ENCODE results near the gene APP.

APP gene

DNA sequence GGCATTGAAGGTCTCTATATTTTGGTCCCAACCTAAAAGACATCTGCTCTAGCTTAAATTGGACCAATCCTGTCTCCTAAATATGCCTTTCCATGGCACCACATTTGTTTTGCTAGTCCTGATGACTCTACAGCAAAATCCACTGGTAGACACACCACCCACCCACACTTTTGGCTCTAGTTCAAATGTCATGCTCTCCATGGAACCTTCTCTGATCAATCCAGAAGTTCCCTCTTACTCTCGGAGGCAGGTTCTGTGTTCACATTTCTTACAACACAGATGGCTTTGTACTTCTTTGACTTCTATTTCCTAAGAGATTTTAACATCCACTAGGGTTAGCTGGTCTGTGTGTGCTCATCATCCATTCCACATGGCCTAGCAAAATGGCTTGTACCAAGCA is 151.3 kb downstream of the APP start:
- TF ChIP-seq EP300 (IDR thresholded peaks at IDR 0.05; ENCODE audit: borderline replicate concordance) (no peak), TEAD4 (IDR thresholded peaks at IDR 0.05) (no peak), CREB1 (IDR thresholded peaks at IDR 0.05; ENCODE audit: low read depth) (no peak), NFIC (IDR thresholded peaks at IDR 0.05) (no peak), EGR1 (IDR thresholded peaks at IDR 0.05) (no peak), ZBTB7A (IDR thresholded peaks at IDR 0.05; ENCODE audit: low read depth) (no peak), YY1 (IDR thresholded peaks at IDR 0.05; ENCODE audit: low read depth) (no peak), CEBPB (IDR thresholded peaks at IDR 0.05) (no peak), TAF1 (IDR thresholded peaks at IDR 0.05; ENCODE audit: low read depth) (no peak), RAD21 (IDR thresholded peaks at IDR 0.05; ENCODE audit: low read depth) (no peak)
- TF ChIP-seq, protein P1, sequence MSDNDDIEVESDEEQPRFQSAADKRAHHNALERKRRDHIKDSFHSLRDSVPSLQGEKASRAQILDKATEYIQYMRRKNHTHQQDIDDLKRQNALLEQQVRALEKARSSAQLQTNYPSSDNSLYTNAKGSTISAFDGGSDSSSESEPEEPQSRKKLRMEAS (IDR thresholded peaks at IDR 0.05): no peak
- TF ChIP-seq, protein P2, sequence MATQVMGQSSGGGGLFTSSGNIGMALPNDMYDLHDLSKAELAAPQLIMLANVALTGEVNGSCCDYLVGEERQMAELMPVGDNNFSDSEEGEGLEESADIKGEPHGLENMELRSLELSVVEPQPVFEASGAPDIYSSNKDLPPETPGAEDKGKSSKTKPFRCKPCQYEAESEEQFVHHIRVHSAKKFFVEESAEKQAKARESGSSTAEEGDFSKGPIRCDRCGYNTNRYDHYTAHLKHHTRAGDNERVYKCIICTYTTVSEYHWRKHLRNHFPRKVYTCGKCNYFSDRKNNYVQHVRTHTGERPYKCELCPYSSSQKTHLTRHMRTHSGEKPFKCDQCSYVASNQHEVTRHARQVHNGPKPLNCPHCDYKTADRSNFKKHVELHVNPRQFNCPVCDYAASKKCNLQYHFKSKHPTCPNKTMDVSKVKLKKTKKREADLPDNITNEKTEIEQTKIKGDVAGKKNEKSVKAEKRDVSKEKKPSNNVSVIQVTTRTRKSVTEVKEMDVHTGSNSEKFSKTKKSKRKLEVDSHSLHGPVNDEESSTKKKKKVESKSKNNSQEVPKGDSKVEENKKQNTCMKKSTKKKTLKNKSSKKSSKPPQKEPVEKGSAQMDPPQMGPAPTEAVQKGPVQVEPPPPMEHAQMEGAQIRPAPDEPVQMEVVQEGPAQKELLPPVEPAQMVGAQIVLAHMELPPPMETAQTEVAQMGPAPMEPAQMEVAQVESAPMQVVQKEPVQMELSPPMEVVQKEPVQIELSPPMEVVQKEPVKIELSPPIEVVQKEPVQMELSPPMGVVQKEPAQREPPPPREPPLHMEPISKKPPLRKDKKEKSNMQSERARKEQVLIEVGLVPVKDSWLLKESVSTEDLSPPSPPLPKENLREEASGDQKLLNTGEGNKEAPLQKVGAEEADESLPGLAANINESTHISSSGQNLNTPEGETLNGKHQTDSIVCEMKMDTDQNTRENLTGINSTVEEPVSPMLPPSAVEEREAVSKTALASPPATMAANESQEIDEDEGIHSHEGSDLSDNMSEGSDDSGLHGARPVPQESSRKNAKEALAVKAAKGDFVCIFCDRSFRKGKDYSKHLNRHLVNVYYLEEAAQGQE (IDR thresholded peaks at IDR 0.05; ENCODE audit: low read depth): no peak

DNA sequence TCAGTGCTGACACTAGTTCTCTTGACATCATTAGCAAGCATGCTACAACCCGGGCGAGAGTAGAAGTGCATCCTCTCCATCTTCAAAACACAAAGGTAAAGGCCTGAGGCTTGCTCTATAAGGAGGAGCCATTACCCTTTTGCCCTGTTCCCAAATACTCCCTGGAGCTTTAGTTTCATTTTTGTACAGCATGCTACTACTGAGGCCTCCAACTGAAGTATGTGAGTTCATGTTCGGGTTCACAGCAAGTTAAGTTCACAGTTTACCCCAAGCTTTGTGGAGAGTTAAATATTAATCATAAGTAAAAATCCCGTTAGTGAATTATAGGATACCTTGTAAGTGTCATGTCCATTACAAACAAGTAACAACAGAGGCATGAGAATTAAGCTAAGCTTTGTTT is 156.6 kb downstream of the APP start:
- TF ChIP-seq RAD21 (IDR thresholded peaks at IDR 0.05; ENCODE audit: low read depth): no peak
- no peak for TF ChIP-seq FOXM1 (IDR thresholded peaks at IDR 0.05; ENCODE audit: borderline replicate concordance, low read depth)
- no peak for TF ChIP-seq YY1 (IDR thresholded peaks at IDR 0.05; ENCODE audit: low read depth)
- TF ChIP-seq, protein P3, sequence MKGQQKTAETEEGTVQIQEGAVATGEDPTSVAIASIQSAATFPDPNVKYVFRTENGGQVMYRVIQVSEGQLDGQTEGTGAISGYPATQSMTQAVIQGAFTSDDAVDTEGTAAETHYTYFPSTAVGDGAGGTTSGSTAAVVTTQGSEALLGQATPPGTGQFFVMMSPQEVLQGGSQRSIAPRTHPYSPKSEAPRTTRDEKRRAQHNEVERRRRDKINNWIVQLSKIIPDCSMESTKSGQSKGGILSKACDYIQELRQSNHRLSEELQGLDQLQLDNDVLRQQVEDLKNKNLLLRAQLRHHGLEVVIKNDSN (IDR thresholded peaks at IDR 0.05): no peak
- TF ChIP-seq NFIC (IDR thresholded peaks at IDR 0.05): no peak
- TF ChIP-seq ZBTB7A (IDR thresholded peaks at IDR 0.05; ENCODE audit: low read depth): no peak
- TF ChIP-seq CEBPB (IDR thresholded peaks at IDR 0.05): no peak
- TF ChIP-seq CREB1 (IDR thresholded peaks at IDR 0.05; ENCODE audit: low read depth): no peak
- no peak for TF ChIP-seq TCF12 (IDR thresholded peaks at IDR 0.05; ENCODE audit: low read depth)
- TF ChIP-seq EP300 (IDR thresholded peaks at IDR 0.05; ENCODE audit: borderline replicate concordance): no peak
- no peak for TF ChIP-seq TAF1 (IDR thresholded peaks at IDR 0.05; ENCODE audit: low read depth)
- TF ChIP-seq TEAD4 (IDR thresholded peaks at IDR 0.05): no peak
- TF ChIP-seq, protein P2 (IDR thresholded peaks at IDR 0.05; ENCODE audit: low read depth): no peak
- TF ChIP-seq, protein P1 (IDR thresholded peaks at IDR 0.05): no peak
- no peak for TF ChIP-seq EGR1 (IDR thresholded peaks at IDR 0.05)

DNA sequence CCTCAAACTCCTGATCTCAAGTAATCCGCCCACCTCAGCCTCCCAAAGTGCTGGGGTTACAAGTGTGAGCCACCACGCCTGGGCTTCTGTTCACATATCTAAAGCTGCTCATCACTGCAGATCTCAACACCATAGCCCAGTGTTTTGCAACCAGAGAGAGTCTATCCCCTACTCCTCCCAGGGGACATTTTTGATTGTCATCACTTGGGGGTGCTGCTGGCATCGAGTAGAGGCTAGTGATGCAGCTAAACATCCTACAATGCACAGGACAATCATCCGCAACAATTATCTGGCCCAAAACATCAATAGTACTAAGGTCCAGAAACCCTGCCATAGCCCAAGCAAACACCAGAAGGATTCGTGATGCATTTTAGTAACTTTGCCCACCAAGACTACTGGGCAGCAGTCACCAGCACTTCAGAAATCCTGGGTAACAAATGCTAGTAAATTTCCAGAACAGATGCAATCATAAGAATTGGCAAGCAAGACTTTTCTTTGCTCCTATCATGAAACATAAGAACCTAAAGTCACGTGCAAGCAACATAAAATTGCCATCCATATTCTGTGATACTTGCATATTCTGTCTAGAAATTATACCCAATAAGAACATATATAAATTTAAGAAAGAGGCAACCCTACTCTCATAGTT is 159.2 kb downstream of the APP start:
- TF ChIP-seq FOXM1 (IDR thresholded peaks at IDR 0.05; ENCODE audit: borderline replicate concordance, low read depth) (no peak), CEBPB (IDR thresholded peaks at IDR 0.05) (no peak)

DNA sequence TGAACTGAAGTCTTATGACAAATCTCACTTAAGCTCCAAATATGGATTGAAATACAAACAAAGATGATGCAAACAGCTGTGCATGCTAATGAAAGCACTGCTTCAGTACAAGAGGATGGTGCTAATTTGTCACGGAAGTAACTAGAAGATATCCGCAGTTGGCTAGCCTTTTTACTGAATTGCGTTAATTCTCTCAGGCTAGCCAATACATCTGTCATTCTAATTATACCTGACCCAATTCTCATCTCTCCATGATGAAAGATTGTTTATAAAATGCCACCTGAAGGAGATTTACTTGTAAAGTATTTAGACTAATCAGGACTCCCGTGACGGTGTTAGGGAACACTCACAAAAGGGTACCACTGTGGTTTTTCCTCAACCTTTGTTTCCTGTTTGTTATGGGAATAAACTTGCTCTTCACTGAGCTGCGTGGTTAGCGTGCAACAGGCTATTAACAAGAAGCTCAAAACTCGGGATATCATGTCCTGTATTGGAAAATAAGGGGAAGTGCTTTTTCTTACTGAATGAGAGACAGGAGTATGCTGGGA is 162.5 kb downstream of the APP start:
- TF ChIP-seq, protein P3 (IDR thresholded peaks at IDR 0.05): no peak
- TF ChIP-seq TAF1 (IDR thresholded peaks at IDR 0.05; ENCODE audit: low read depth) (no peak), TEAD4 (IDR thresholded peaks at IDR 0.05) (no peak), NFIC (IDR thresholded peaks at IDR 0.05) (no peak), FOXM1 (IDR thresholded peaks at IDR 0.05; ENCODE audit: borderline replicate concordance, low read depth) (no peak), CREB1 (IDR thresholded peaks at IDR 0.05; ENCODE audit: low read depth) (no peak), EP300 (IDR thresholded peaks at IDR 0.05; ENCODE audit: borderline replicate concordance) (no peak), RAD21 (IDR thresholded peaks at IDR 0.05; ENCODE audit: low read depth) (no peak)
- TF ChIP-seq, protein P1 (IDR thresholded peaks at IDR 0.05): no peak

DNA sequence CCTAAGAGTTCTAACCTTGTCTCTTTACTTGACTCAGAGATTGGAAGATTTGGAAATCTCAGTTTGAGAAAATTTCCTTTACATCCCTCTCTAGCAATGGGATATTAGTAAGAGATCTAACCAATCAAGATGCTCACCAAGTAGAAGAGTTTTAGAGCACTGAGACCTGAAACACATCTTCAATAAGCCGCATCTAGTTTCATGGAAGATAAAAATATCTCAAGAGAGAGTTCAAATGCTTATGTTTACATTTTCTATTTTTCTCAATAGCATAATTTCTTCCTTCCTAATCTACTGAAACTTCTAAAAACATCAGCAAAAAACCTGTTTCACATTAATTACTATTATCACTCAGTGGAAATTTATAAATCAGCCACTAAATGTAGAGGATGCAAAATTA is 165.1 kb downstream of the APP start:
- TF ChIP-seq CEBPB (IDR thresholded peaks at IDR 0.05) (no peak), NFIC (IDR thresholded peaks at IDR 0.05) (no peak), TCF12 (IDR thresholded peaks at IDR 0.05; ENCODE audit: low read depth) (no peak), EGR1 (IDR thresholded peaks at IDR 0.05) (no peak), YY1 (IDR thresholded peaks at IDR 0.05; ENCODE audit: low read depth) (no peak), FOXM1 (IDR thresholded peaks at IDR 0.05; ENCODE audit: borderline replicate concordance, low read depth) (no peak)
- TF ChIP-seq, protein P2 (IDR thresholded peaks at IDR 0.05; ENCODE audit: low read depth): no peak

Measured in Ishikawa (cell line).